Adrenal gland (tissue), 5 donors: Measurements from ENCODE around the gene FRMD3.

Experiments
- POLR2A ChIP-seq, 2 donors: fragments of 450-650 bp; IDR thresholded peaks; one replicate each; pipeline ENCODE4 v1.6.1; 2017; ENCODE audit warnings: antibody characterized with exemption in 2 of 2, mild to moderate bottlenecking in 2 of 2, moderate library complexity in 1 of 2
- TF ChIP-seq, protein P1 (sequence below), 6 experiments: fragments of 450-650 bp in 4 of 6; fragments of 200-600 bp in 2 of 6; sonication (generic) in 1 of 6; IDR thresholded peaks; 1 replicate in 5 of 6; 2 replicates in 1 of 6; pipeline versions ENCODE4 v1.5.1 to v1.8.0; 2016 to 2021; ENCODE audit warnings: antibody characterized with exemption in 6 of 6, mild to moderate bottlenecking in 2 of 6, moderate library complexity in 1 of 6
- donor health status: DM: no; HTN: no; CAD: no.

DNA sequence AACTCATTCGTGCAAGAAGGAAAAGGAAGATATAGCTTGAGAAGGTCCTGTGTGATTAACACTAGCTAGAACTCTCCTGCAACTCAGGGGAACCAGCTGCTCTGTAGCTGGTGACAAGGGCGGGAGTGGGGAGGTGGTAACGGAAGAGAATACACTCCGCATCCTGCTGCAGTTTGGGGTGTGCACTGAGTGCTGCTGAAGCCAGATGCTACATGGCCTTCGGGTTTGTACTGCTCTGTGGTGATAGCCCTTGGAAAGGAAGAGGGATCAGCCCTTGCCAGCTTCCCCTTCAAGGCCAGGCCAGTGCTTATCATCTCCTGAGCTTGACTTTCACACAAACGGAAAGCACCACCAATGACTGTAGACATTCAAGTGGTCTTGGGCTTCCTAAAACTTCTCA, 34.3 kb downstream of the FRMD3 start:
- TF ChIP-seq, protein P1, sequence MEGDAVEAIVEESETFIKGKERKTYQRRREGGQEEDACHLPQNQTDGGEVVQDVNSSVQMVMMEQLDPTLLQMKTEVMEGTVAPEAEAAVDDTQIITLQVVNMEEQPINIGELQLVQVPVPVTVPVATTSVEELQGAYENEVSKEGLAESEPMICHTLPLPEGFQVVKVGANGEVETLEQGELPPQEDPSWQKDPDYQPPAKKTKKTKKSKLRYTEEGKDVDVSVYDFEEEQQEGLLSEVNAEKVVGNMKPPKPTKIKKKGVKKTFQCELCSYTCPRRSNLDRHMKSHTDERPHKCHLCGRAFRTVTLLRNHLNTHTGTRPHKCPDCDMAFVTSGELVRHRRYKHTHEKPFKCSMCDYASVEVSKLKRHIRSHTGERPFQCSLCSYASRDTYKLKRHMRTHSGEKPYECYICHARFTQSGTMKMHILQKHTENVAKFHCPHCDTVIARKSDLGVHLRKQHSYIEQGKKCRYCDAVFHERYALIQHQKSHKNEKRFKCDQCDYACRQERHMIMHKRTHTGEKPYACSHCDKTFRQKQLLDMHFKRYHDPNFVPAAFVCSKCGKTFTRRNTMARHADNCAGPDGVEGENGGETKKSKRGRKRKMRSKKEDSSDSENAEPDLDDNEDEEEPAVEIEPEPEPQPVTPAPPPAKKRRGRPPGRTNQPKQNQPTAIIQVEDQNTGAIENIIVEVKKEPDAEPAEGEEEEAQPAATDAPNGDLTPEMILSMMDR (IDR thresholded peaks at IDR 0.05), result no peak
- TF ChIP-seq POLR2A (IDR thresholded peaks at IDR 0.05), result no peak
